ENCODE results near the gene GPR157.

Gene GPR157

GRCh38 chr1:9087411-9088125 lies 41.3 kb downstream of the GPR157 start:
- DNase-seq (ENCODE audit: low read depth), result no peak

- no peak for DNase-seq (ENCODE audit: low read depth)
These were observed 42.1 kb downstream of the GPR157 start for GRCh38 chr1:9086796-9087195.

GRCh38 chr1:9086045-9086444 lies 42.9 kb downstream of the GPR157 start:
- DNase-seq (ENCODE audit: low read depth), result no peak

GRCh38 chr1:9085306-9085940 lies 43.5 kb downstream of the GPR157 start:
- DNase-seq (ENCODE audit: low read depth), result no peak

- DNase-seq (ENCODE audit: low read depth), result no peak
These were observed 44.0 kb downstream of the GPR157 start for GRCh38 chr1:9084906-9085305.

- DNase-seq (ENCODE audit: low read depth), result no peak
These were observed 47.4 kb downstream of the GPR157 start for GRCh38 chr1:9081473-9081872.

- DNase-seq (ENCODE audit: low read depth), result no peak
These were observed 48.1 kb downstream of the GPR157 start for GRCh38 chr1:9080705-9081291.

GRCh38 chr1:9079988-9080704 lies 48.8 kb downstream of the GPR157 start:
- DNase-seq (ENCODE audit: low read depth), result no peak

- DNase-seq (ENCODE audit: low read depth), result no peak
These were observed 50.0 kb downstream of the GPR157 start for GRCh38 chr1:9078752-9079500.

- no peak for DNase-seq (ENCODE audit: low read depth)
These were observed 50.7 kb downstream of the GPR157 start for GRCh38 chr1:9078015-9078751.

- no peak for DNase-seq (ENCODE audit: low read depth)
These were observed 53.9 kb downstream of the GPR157 start for GRCh38 chr1:9075022-9075421.

- no peak for DNase-seq (ENCODE audit: low read depth)
These were observed 55.8 kb downstream of the GPR157 start for GRCh38 chr1:9073143-9073542.

- DNase-seq (ENCODE audit: low read depth), result no peak
These were observed 57.2 kb downstream of the GPR157 start for GRCh38 chr1:9071554-9072235.

- no peak for DNase-seq (ENCODE audit: low read depth)
These were observed 58.4 kb downstream of the GPR157 start for GRCh38 chr1:9070486-9070885.

GRCh38 chr1:9069326-9070100 lies 59.4 kb downstream of the GPR157 start, which contains the start of gene SLC2A5:
Gene SLC2A5 (minus strand): TSS chr1:9069635. CDS start chr1:9069536, 99 bp downstream.
- DNase-seq (ENCODE audit: low read depth), result no peak

GRCh38 chr1:9068981-9069325 lies 59.9 kb downstream of the GPR157 start:
- DNase-seq (ENCODE audit: low read depth), result no peak

- no peak for DNase-seq (ENCODE audit: low read depth)
These were observed 61.7 kb downstream of the GPR157 start for GRCh38 chr1:9066945-9067807.

- DNase-seq (ENCODE audit: low read depth), result no peak
These were observed 63.6 kb downstream of the GPR157 start for GRCh38 chr1:9065213-9065751.

- DNase-seq (ENCODE audit: low read depth), result no peak
These were observed 66.1 kb downstream of the GPR157 start for GRCh38 chr1:9062846-9063245.

Measured in stimulated activated CD8-positive, alpha-beta memory T cell treated with anti-CD3 and anti-CD28 coated beads, Interleukin-7, amount 100 ng/mL, for 24 hours (primary cell).